ENCODE measurements around the gene RBM22. TPM values are rescaled to one million over a fixed set of nuclear protein-coding genes. Genes with fewer than 3 reads are reported as not detected.

Gene RBM22
- total RNA-seq, 1 donor from 2014 or later = 54.5 TPM

DNA sequence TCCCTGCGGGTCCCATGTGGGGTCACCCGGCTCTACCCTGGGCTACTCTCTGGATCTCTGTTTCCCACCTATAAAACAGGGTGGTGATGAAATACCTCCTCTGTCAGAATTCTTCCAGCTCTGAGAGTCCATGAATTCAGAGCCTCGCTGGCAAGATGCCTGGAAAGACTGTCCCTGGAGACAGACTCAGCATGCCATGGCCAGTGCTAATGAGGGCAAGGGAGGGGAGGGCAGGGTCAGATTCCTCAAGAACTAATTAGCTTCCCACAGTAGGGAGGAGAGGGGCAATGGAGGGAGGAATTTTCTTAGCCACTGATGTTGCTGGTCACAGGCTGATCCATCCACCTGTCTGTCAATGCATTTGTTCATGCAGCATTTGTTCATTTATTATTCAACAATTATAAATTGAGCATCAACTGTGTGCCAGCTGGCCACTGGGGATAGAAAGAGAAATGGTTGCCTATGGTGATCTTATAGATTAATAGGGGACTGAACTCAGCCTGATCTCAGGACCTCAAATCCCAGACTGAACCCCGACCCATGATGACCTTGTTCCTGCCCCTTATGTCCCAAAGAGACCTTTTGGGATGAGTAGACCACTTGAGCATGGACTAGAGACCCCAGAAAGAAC is 55.7 kb downstream of the RBM22 start:
- Mint-ChIP-seq H3K27me3 (ENCODE audit: unreplicated experiment) (peaks cover 13% of the 10 kb centered on the region), H3K36me3 (ENCODE audit: low read depth, unreplicated experiment) (peaks cover 23% of the 10 kb centered on the region), H3K4me3 (ENCODE audit: unreplicated experiment) (no peak overlapping the region), H3K27ac (ENCODE audit: unreplicated experiment) (no peak overlapping the region), H3K9me3 (ENCODE audit: unreplicated experiment) (no peaks in the 10 kb centered on the region), H3K4me1 (ENCODE audit: unreplicated experiment) (peaks cover 13% of the 10 kb centered on the region)
- DNase-seq (ENCODE audit: low spot score) = no peak
- TF ChIP-seq, protein P1, sequence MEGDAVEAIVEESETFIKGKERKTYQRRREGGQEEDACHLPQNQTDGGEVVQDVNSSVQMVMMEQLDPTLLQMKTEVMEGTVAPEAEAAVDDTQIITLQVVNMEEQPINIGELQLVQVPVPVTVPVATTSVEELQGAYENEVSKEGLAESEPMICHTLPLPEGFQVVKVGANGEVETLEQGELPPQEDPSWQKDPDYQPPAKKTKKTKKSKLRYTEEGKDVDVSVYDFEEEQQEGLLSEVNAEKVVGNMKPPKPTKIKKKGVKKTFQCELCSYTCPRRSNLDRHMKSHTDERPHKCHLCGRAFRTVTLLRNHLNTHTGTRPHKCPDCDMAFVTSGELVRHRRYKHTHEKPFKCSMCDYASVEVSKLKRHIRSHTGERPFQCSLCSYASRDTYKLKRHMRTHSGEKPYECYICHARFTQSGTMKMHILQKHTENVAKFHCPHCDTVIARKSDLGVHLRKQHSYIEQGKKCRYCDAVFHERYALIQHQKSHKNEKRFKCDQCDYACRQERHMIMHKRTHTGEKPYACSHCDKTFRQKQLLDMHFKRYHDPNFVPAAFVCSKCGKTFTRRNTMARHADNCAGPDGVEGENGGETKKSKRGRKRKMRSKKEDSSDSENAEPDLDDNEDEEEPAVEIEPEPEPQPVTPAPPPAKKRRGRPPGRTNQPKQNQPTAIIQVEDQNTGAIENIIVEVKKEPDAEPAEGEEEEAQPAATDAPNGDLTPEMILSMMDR (IDR thresholded peaks at IDR 0.05; ENCODE audit: unreplicated experiment) = no peak

DNA sequence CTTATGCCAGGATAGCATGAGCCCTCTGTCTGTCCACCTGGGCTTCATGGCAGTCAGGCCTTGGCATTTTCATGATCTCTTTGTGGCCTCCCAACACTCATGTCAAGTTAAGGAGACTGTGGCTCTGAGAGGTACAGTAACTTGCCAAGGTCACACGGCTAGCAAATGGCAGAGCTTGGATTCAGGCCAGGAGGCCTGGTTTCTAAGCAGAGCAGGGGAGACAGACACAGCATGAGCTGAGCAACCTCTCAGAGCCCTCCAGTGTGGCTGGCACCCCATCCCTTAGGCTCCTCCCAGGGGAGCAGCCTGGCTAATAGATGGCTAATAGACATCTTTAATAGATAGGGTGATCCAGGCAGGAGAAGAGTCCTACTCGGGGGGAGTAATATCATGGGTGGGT is 56.3 kb downstream of the RBM22 start:
- H3K27me3 Mint-ChIP-seq (ENCODE audit: unreplicated experiment) = peaks cover 15% of the 10 kb centered on the region
- no peak overlapping the region for H3K27ac Mint-ChIP-seq (ENCODE audit: unreplicated experiment)
- peaks cover 24% of the 10 kb centered on the region for H3K36me3 Mint-ChIP-seq (ENCODE audit: low read depth, unreplicated experiment)
- H3K9me3 Mint-ChIP-seq (ENCODE audit: unreplicated experiment) = no peaks in the 10 kb centered on the region
- no peak overlapping the region for H3K4me3 Mint-ChIP-seq (ENCODE audit: unreplicated experiment)
- TF ChIP-seq, protein P1 (IDR thresholded peaks at IDR 0.05; ENCODE audit: unreplicated experiment) = no peak
- no peak for DNase-seq (ENCODE audit: low spot score)
- H3K4me1 Mint-ChIP-seq (ENCODE audit: unreplicated experiment) = peaks cover 17% of the 10 kb centered on the region

DNA sequence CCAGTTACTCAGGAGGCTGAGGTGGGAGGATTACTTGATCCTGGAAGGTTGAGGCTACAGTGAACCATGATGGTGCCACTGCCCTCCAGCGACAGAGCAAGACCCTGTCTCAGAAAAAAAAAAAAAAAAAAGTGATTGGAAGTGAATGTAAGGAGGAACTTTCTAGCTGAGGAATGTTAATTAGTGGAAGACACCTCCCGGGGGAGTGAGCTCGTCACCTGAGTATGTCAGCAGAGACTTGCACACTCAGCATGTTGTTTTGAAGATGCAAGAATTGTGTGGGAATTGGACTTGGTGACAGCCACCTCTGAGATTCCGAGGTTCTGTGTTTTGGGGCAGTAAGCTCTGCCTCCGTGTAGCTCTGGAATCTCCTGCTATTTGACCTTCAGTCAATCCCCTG is 56.8 kb downstream of the RBM22 start:
- H3K27me3 Mint-ChIP-seq (ENCODE audit: unreplicated experiment) = peaks cover 15% of the 10 kb centered on the region
- peaks cover 17% of the 10 kb centered on the region for H3K4me1 Mint-ChIP-seq (ENCODE audit: unreplicated experiment)
- no peak overlapping the region for H3K27ac Mint-ChIP-seq (ENCODE audit: unreplicated experiment)
- no peaks in the 10 kb centered on the region for H3K9me3 Mint-ChIP-seq (ENCODE audit: unreplicated experiment)
- peaks cover 24% of the 10 kb centered on the region for H3K36me3 Mint-ChIP-seq (ENCODE audit: low read depth, unreplicated experiment)
- no peak overlapping the region for H3K4me3 Mint-ChIP-seq (ENCODE audit: unreplicated experiment)
- TF ChIP-seq, protein P1 (IDR thresholded peaks at IDR 0.05; ENCODE audit: unreplicated experiment) = no peak
- no peak for DNase-seq (ENCODE audit: low spot score)

GRCh38 chr5:150642991-150643710 is 57.7 kb downstream of the RBM22 start:
- no peak for DNase-seq (ENCODE audit: low spot score)
- H3K27me3 Mint-ChIP-seq (ENCODE audit: unreplicated experiment) = peaks cover 15% of the 10 kb centered on the region
- H3K4me3 Mint-ChIP-seq (ENCODE audit: unreplicated experiment) = no peak overlapping the region
- H3K36me3 Mint-ChIP-seq (ENCODE audit: low read depth, unreplicated experiment) = peaks cover 17% of the 10 kb centered on the region
- no peaks in the 10 kb centered on the region for H3K9me3 Mint-ChIP-seq (ENCODE audit: unreplicated experiment)
- TF ChIP-seq, protein P1 (IDR thresholded peaks at IDR 0.05; ENCODE audit: unreplicated experiment) = no peak
- peaks cover 19% of the 10 kb centered on the region for H3K4me1 Mint-ChIP-seq (ENCODE audit: unreplicated experiment)
- no peak overlapping the region for H3K27ac Mint-ChIP-seq (ENCODE audit: unreplicated experiment)

DNA sequence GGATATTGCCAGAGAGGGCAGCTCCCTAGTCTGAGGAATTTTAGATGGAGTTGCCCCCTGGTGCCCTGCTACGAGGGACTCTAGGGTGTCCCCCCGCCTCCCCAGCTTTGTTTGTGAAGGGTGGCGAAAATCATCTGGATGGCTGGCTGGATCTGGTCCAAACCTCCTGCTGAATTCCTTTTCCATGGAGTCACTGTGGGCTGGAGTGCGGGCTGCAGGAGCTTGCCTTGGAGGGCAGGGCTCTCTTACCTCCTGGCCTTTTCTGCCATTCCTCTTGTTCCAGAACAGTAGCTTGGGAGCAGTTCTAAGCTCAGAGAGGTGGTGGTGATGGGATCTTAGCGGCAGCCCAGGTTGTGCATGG is 58.3 kb downstream of the RBM22 start:
- peaks cover 14% of the 10 kb centered on the region for H3K27me3 Mint-ChIP-seq (ENCODE audit: unreplicated experiment)
- DNase-seq (ENCODE audit: low spot score) = no peak
- TF ChIP-seq, protein P1 (IDR thresholded peaks at IDR 0.05; ENCODE audit: unreplicated experiment) = no peak
- peaks cover 22% of the 10 kb centered on the region for H3K4me1 Mint-ChIP-seq (ENCODE audit: unreplicated experiment)
- H3K9me3 Mint-ChIP-seq (ENCODE audit: unreplicated experiment) = no peaks in the 10 kb centered on the region
- H3K27ac Mint-ChIP-seq (ENCODE audit: unreplicated experiment) = no peak overlapping the region
- peaks cover 15% of the 10 kb centered on the region for H3K36me3 Mint-ChIP-seq (ENCODE audit: low read depth, unreplicated experiment)
- no peak overlapping the region for H3K4me3 Mint-ChIP-seq (ENCODE audit: unreplicated experiment)

Data from endothelial cell (in vitro differentiated cells).